Measurements from ENCODE around the gene DPP8. TPM values are rescaled to one million over a fixed set of nuclear protein-coding genes. Genes with fewer than 3 reads are reported as not detected.
A peak's percentile ranks its signal among the peaks of the same experiment; 100 is the strongest.
"Not testable (repeated sequence)": the region's sequence is repeated elsewhere in the genome, so short reads cannot be mapped to it uniquely, and the experiment has no call there.

DPP8 gene
- total RNA-seq (2014; rRNA removed; shearing (Covaris generic)): 10.7 and 16.8 TPM in 2 replicates

DNA sequence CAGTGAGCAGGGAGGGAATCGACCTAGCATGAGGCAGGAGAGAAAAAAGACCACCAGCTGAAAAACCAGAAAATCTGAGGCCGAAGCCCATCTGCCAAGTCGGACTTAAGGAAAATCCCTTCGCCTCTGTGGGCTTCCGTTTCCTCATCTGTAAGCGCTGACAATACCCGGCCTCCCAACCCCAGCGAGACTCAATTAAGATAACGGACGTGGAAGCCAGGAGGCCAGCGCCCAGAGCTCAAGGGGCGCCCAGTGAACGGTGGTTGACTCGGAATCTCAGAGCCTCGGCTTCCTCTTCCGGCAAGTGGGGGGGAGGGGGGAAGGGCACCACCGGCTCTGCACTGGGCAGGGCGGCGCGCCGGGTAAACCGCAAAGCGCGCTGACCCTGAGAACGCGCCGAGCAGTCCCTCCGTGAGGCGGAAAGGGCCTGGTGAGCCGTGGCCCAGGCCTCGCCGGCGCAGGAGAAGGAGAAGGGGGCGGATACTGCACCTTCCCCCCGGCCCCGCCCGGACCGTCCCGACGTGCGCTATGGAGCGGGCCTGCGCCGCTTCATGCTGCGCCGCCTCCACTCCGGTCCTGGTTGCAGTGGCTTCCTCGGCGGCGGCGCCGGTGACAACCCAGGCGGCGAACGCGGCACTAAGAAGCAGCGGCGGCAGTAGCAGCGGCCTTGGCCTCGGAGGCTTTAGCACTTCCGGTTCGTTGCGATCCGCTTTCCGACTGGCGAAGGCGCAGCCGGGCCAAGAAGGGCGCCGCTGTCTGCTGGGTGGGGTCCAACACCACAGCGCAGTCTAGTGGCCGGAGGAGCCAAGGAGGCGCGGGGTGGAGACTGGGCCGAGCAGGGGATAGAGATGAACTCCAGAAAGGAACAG lies at the start of gene DPP8:
Gene DPP8 (minus strand): TSS at position 693 of the 869 bp plus-strand sequence. CDS start 5,136 bp downstream, outside the sequence.
- DNase-seq (ENCODE audit: low spot score): peak; percentile 92

DNA sequence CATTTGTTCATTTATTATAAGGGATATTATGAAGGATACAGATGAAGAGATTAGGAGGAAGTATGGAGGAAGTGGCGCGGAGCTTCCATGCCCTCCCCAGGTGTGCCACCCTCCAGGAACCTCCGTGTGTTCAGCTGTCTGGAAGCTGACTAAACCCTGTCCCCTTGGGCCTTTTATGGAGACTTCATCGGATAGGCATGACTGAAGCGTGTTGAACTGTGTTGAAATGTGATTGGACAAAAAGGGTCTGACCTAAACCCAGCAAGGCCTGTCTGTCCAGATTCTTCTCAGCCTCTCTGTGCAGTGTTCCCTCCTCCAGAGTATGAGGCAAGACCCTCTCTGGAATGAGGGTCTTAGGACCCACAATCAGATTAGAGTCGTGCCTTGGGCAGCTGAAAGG lies 44.4 kb upstream of the DPP8 start:
- no peak for DNase-seq (ENCODE audit: low spot score)

DNA sequence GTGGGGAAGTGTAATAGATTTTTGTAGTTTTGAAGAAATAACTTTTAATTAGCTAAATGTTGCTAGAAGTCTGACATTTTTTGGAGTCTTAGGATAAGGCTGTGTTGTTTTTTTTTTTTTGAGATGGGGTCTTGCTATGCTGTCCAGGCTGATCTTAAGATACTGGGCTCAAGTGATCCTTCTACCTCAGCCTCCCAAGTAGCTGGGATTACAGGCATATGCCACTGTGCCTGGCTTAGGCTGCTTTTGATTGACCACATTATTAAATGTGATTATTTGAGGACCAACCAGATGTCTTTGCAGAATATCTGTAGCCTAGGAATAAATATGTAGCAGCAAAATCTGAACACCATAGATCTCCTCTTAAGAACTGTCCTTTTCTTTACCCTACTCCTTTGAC lies 42.5 kb upstream of the DPP8 start:
- no peak for DNase-seq (ENCODE audit: low spot score)

DNA sequence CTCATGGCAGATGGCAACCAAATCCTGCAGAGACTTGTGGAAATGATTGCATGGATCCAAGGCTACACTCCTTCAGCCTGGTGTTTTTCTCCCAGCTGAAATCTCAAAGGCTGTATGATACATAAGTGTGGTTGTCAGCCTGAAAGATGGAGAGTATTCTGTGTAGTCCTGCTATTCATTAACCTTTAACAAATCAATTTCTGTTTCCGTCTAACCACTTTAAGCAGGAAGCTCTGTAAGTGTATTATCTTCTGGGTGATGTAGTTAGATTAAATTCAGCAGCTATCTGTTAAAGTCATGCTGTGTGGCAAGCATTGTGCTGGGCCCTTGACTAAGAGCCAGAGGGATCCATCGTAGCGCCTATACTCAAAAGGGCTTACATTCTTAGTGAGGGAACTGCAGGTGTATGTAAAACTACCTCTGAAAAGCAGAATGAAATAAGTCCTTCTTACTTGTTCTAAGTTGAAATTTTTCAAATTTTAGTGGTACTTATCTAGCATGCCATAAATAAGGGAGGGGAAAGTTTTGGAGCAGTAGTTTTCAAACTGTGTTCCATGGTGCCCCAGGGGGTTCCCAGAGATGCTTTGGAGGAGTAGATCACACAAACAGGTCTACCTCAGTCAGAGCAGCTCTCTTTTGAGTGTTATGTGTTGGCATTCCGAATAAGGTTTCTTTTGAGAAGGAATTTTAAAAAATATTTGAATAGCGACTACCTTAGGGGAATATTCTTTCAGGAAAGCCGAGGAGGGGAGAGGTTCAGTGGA lies 41.7 kb upstream of the DPP8 start:
- DNase-seq (ENCODE audit: low spot score): no peak

GRCh38 chr15:65558336-65558735 lies 40.8 kb upstream of the DPP8 start:
- no peak for DNase-seq (ENCODE audit: low spot score)

GRCh38 chr15:65556622-65557021 lies 39.1 kb upstream of the DPP8 start:
- DNase-seq (ENCODE audit: low spot score): no peak

GRCh38 chr15:65553691-65554090 lies 36.2 kb upstream of the DPP8 start:
- DNase-seq (ENCODE audit: low spot score): no peak

DNA sequence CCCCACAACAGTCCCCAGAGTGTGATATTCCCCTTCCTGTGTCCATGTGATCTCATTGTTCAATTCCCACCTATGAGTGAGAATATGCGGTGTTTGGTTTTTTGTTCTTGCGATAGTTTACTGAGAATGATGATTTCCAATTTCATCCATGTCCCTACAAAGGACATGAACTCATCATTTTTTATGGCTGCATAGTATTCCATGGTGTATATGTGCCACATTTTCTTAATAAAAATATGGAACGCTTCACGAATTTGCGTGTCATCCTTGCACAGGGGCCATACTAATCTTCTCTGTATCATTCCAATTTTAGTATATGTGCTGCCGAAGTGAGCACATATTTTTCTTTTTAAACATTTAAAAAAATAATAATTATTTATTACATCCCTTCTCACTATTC lies 35.4 kb upstream of the DPP8 start:
- not testable (repeated sequence) for DNase-seq (ENCODE audit: low spot score)

- no peak for DNase-seq (ENCODE audit: low spot score)
These were observed 33.7 kb upstream of the DPP8 start for GRCh38 chr15:65551183-65551582.

DNA sequence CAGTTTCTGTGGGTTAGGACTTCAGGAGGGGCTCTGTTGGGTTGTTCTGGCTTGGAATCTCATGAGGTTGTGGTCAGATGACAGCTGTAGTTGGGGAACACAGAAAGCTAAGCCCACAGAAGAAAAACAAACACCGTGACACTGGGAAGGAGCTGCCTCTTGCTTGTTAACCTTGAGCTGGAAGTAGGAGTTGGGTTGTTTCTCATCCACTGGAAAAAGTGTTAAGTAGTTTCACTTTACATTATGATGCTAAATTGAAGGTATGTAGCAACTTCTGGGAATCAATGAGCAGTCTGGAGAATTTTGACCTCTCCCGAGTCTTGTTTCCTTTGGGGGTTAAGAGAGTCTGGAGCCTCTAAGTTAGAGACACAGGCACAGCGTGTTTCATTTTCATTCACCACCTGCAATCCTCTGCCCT lies 33.2 kb upstream of the DPP8 start:
- DNase-seq (ENCODE audit: low spot score): peak; percentile 66

DNA sequence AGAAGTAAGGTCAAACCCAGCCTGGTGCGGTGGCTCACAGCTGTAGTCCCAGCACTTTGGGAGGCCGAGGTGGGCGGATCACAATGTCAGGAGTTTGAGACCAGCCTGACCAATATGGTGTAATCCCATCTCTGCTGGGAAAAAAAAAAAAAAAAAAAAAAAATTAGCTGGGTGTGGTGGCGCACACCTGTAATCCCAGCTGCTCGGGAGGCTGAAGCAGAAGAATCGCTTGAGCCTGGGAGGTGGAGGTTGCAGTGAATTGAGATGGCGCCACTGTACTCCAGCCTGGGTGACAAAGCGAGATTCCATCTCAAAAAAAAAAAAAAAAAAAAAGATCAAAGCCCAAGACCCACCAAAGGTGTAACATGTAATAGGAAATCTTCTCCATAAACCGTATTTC lies 31.8 kb upstream of the DPP8 start:
- not testable (repeated sequence) for DNase-seq (ENCODE audit: low spot score)

GRCh38 chr15:65547841-65548240 lies 30.4 kb upstream of the DPP8 start:
- DNase-seq (ENCODE audit: low spot score): no peak

DNA sequence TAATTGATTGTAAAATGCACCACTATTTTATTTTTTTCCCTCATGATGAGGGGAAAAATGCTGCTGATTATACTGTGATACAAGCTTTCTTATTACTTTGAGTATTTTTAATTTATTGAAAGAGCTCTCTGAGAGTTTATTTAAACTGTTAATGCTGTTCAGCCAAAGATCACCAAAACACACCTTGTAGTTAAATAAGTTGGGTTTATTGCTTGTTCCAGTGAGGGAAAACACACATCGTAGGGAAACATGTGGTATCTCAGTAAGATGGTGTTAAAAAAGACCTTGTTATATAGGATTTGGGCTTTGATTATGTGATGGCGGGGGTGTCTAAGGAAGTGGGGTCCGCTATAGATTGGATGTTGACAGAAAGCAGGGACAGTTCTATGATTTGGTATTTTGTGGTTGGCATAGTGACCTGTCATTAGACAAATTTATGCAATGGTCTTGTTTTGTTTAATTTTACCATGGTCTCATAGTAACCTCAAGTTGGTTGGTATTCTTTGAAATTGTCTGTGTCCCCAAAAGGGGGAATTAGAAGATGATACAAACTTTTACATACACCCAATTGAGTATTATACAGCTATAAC lies 23.8 kb upstream of the DPP8 start:
- no peak for DNase-seq (ENCODE audit: low spot score)

DNA sequence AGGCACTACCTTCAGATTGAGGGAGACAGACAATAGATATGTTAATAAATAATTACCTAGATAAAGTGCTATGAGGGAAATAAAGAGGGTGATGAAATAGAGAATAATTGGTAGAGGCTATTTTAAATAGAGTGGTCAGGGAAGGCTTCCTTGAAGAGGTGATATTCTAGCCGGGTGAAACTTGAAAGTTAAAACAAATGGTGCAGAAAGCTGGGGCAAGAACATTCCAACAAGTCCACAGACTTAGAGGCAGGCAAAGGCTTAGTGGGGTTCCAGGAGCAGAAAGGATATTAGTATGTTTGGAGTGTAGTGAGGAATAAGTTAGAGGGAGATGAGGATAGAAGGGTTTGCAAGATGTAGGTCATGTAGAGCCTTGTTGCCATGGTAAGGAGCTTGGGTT lies 22.8 kb upstream of the DPP8 start:
- DNase-seq (ENCODE audit: low spot score): no peak

GRCh38 chr15:65535192-65535591 lies 17.7 kb upstream of the DPP8 start:
- DNase-seq (ENCODE audit: low spot score): no peak

GRCh38 chr15:65533057-65533756 lies 15.7 kb upstream of the DPP8 start:
- DNase-seq (ENCODE audit: low spot score): peak; percentile 27

DNA sequence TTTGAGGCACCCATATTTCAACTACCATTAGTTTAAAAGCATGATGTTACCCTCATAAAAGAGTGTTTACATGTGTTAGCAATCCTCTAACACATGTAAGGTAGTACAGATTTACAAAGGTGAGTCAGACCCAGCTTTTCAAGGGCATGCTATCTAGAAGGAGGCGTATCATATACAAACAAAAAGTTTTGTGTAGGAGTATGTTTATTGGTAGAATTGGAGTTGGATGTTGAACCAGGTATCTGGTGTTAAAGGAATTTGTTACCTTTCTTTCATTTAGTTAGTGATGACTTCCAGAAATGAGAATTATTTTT lies 15.2 kb upstream of the DPP8 start:
- DNase-seq (ENCODE audit: low spot score): peak; percentile 44

DNA sequence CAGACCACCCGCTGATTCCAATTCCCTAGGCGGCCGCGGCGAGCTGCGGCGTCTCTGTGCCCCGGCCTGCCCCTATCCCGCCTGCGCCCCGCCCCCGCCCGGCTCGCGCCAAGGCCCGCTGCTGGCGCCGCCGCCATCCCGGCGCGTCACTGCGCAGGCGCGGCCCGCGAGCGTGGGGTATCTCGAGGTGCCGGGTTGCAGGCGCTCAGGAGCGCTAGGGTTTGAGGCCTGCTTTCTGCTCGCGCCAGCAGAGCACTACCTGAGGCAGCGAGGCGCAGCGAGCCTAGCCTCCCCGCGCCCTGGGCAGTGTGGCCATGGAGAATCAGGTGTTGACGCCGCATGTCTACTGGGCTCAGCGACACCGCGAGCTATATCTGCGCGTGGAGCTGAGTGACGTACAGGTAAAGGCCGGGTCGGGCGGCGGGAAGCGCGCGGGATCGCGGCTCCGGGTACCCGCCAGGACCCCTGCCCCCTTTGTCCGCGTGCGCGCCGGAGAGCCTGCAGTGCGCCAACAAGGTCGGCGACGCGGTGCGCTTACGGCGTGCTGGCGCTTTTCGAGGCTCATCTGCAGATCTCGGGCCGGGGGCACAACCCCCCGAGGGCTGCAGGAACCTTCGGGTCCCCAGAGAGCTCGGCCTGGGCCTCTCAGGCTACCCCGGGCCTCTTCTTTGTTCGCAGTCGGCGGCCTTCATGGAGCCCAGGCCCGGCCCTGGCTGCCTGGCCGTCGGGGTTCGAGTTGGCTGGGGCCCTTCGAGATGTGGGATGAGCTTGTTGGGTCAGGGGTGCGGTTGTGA lies 13.0 kb upstream of the DPP8 start, which contains the start of gene HACD3:
Gene HACD3 (plus strand): TSS at position 146 of the 794 bp plus-strand sequence. CDS start 169 bp downstream, at position 315.
- peak; percentile 54 for DNase-seq (ENCODE audit: low spot score)

GRCh38 chr15:65529762-65530317 lies 12.4 kb upstream of the DPP8 start:
- DNase-seq (ENCODE audit: low spot score): no peak

GRCh38 chr15:65528461-65529060 lies 11.1 kb upstream of the DPP8 start:
- DNase-seq (ENCODE audit: low spot score): no peak

Data from H4 (cell line).